Mesenchymal stem cell (in vitro differentiated cells and primary cell): Measurements from ENCODE around the gene TMEM108. TPM values are rescaled to one million over a fixed set of nuclear protein-coding genes. Genes with fewer than 3 reads are reported as not detected.
"Not testable (repeated sequence)": the region's sequence is repeated elsewhere in the genome, so short reads cannot be mapped to it uniquely, and the experiment has no call there.

Experiments used
- DNase-seq: peaks from one replicate; pipeline ENCODE4 v3.0.0-alpha.2; 2013
- H2AFZ ChIP-seq: one replicate; pipeline ENCODE4 v1.6.1; 2013; ENCODE audit warnings: low read depth, mild to moderate bottlenecking, control low read depth, inconsistent platforms, low read length, moderate library complexity
- H2AK5ac ChIP-seq: 2 replicates; pipeline ENCODE4 v1.6.1; 2013; ENCODE audit warnings: low read length, moderate library complexity, mild to moderate bottlenecking, inconsistent platforms; ENCODE audit not compliant: severe bottlenecking
- H2BK120ac ChIP-seq: one replicate; pipeline ENCODE4 v1.6.1; 2013; ENCODE audit warnings: low read depth, mild to moderate bottlenecking, inconsistent platforms, low read length, moderate library complexity
- H2BK12ac ChIP-seq, 2 experiments: one replicate each; pipeline ENCODE4 v1.6.1; 2013; ENCODE audit warnings: inconsistent platforms in 2 of 2, low read length in 2 of 2, mild to moderate bottlenecking in 2 of 2, moderate library complexity in 2 of 2, control low read depth in 1 of 2
- H2BK15ac ChIP-seq: one replicate; pipeline ENCODE4 v1.6.1; 2013; ENCODE audit warnings: mild to moderate bottlenecking, low read depth, inconsistent platforms; ENCODE audit not compliant: poor library complexity, severe bottlenecking
- H2BK5ac ChIP-seq: 2 replicates; pipeline ENCODE4 v1.6.1; 2013; ENCODE audit warnings: low read depth, mild to moderate bottlenecking, low read length, control low read depth, inconsistent platforms; ENCODE audit not compliant: poor library complexity, severe bottlenecking
- H3K14ac ChIP-seq, 2 experiments: one replicate each; pipeline ENCODE4 v1.6.1; 2013; ENCODE audit warnings: inconsistent platforms in 2 of 2, low read length in 2 of 2, control low read depth in 1 of 2, mild to moderate bottlenecking in 1 of 2, moderate library complexity in 1 of 2
- H3K18ac ChIP-seq, 2 experiments: one replicate each; pipeline ENCODE4 v1.6.1; 2013; ENCODE audit warnings: inconsistent platforms in 2 of 2, low read length in 2 of 2, control low read depth in 1 of 2, low read depth in 1 of 2, mild to moderate bottlenecking in 1 of 2
- H3K23ac ChIP-seq, 2 experiments: one replicate each; pipeline ENCODE4 v1.6.1; 2013; ENCODE audit warnings: inconsistent platforms in 2 of 2, low read length in 2 of 2, mild to moderate bottlenecking in 2 of 2, moderate library complexity in 2 of 2, control low read depth in 1 of 2
- H3K27ac ChIP-seq: 2 replicates; pipeline ENCODE4 v1.5.1; 2013; ENCODE audit warnings: mild to moderate bottlenecking, moderate library complexity, low read length, control low read depth, inconsistent platforms; ENCODE audit not compliant: poor library complexity, severe bottlenecking
- H3K27me3 ChIP-seq, 2 experiments: 2 replicates each; pipeline versions ENCODE4 v1.6.1 to v1.7.0; 2013; ENCODE audit warnings: low read length in 2 of 2, mild to moderate bottlenecking in 2 of 2, moderate library complexity in 2 of 2, control low read depth in 1 of 2, inconsistent platforms in 1 of 2; ENCODE audit not compliant: control insufficient read depth in 1 of 2, insufficient read depth in 1 of 2
- H3K36me3 ChIP-seq, 2 experiments: 2 replicates each; pipeline versions ENCODE4 v1.6.1 to v1.7.0; 2013; ENCODE audit warnings: low read length in 2 of 2, control low read depth in 1 of 2, inconsistent platforms in 1 of 2, low read depth in 1 of 2, mild to moderate bottlenecking in 1 of 2; ENCODE audit not compliant: insufficient read depth in 2 of 2, control insufficient read depth in 1 of 2
- H3K4ac ChIP-seq, 2 experiments: one replicate each; pipeline ENCODE4 v1.6.1; 2013; ENCODE audit warnings: inconsistent platforms in 2 of 2, low read length in 2 of 2, mild to moderate bottlenecking in 2 of 2, moderate library complexity in 2 of 2, control low read depth in 1 of 2, low read depth in 1 of 2
- H3K4me1 ChIP-seq: 2 replicates; pipeline ENCODE4 v1.6.1; 2013; ENCODE audit warnings: low read depth, low read length, control low read depth; ENCODE audit not compliant: control insufficient read depth, insufficient read depth
- H3K4me2 ChIP-seq: 2 replicates; pipeline ENCODE4 v1.6.1; 2013; ENCODE audit warnings: low read length, mild to moderate bottlenecking, inconsistent platforms; ENCODE audit not compliant: poor library complexity, severe bottlenecking
- H3K4me3 ChIP-seq, 2 experiments: 2 replicates each; pipeline versions ENCODE4 v1.5.1 to v1.7.0; 2013; ENCODE audit warnings: low read length in 2 of 2, mild to moderate bottlenecking in 2 of 2, control low read depth in 1 of 2, low read depth in 1 of 2; ENCODE audit not compliant: insufficient read depth in 1 of 2
- H3K79me1 ChIP-seq: replicated peaks from 2 replicates; pipeline ENCODE4 v1.6.1; 2013; ENCODE audit warnings: mild to moderate bottlenecking, control low read depth, low read length, inconsistent platforms; ENCODE audit not compliant: poor library complexity, severe bottlenecking
- H3K9ac ChIP-seq: 2 replicates; pipeline ENCODE4 v1.7.0; 2013; ENCODE audit warnings: mild to moderate bottlenecking, low read length, moderate library complexity
- H3K9me3 ChIP-seq: 2 replicates; pipeline ENCODE4 v1.7.0; 2013; ENCODE audit warnings: mild to moderate bottlenecking, low read length; ENCODE audit not compliant: control insufficient read depth
- H4K8ac ChIP-seq: one replicate; pipeline ENCODE4 v1.6.1; 2013; ENCODE audit warnings: inconsistent platforms, mild to moderate bottlenecking, low read length, moderate library complexity
- H4K91ac ChIP-seq: one replicate; pipeline ENCODE4 v1.6.1; 2013; ENCODE audit warnings: mild to moderate bottlenecking, low read length, inconsistent platforms
- WGBS: methylation state at CpG from one replicate; pipeline ENCODE4 v1.1.7; 2013; ENCODE audit warnings: mixed read lengths; 5-methylcytosine and 5-hydroxymethylcytosine counted together
- polyA plus RNA-seq, 2 experiments: library from polyadenylated mRNA; stranded (reverse); fragments of 200-250 nt; gene quantifications; one replicate each; pipeline ENCODE4 v1.2.3, GENCODE V29; 2013

TMEM108 gene
- 0.15 TPM for polyA plus RNA-seq (2013, experiment 1 of 2)
- 0.07 TPM for polyA plus RNA-seq (2013, experiment 2 of 2)

DNA sequence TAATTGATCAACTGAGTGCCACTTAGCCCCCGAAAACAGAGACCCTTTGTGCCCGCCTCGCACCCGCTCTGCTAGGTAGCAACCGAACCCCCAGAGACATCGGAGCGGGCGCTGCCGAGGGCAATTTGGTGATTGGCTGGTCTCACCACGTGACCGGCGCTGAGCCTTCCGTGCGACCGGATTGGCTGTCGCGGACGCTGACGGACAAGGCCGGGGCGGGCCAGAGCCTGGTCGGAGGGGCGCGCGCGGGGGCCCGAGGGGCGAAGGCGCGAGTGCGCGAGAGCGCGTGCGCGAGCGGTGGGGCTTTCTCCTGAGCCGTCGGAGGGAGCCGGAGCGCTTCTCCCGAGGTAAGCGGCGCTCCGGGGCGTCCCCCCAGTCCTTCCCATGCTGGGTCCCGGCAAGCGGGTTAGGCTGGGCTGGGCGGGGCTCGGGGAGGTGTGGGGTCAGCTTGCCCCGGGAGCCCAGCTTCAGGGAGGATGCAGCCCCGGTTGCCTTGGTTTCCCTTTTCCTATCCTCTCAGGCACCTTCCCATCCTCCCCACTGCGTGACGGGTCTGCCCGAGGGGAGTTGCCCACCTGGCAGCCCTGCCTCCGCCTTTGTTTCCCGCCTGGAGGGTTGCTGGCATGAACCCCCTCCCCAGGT is at the start of gene TMEM108:
TSS of gene TMEM108 (plus strand) at position 303 of the 642 bp plus-strand sequence.
- Histone ChIP-seq H2BK12ac (no peak within 1 kb of the TSS), H2BK15ac (no peak within 1 kb of the TSS), H3K4me3 (peak within 1 kb of the TSS; percentile 72 to 77), H3K23ac (peak within 1 kb of the TSS in 1 of 2 experiments; percentile 53), H4K91ac (no peak within 1 kb of the TSS), H3K4me2 (peak within 1 kb of the TSS; percentile 100), H3K9ac (peak within 1 kb of the TSS; percentile 7), H2AK5ac (no peak within 1 kb of the TSS), H2BK120ac (no peak within 1 kb of the TSS), H3K9me3 (no peaks in the 10 kb centered on the region), H3K14ac (peak within 1 kb of the TSS in 1 of 2 experiments; percentile 80), H3K27me3 (peaks cover 24 to 70% of the 10 kb centered on the region in 2 experiments), H3K4ac (no peak within 1 kb of the TSS), H3K27ac (no peak within 1 kb of the TSS), H3K4me1 (peaks cover 10% of the 10 kb centered on the region), H3K18ac (no peak within 1 kb of the TSS), H4K8ac (no peak within 1 kb of the TSS), H2BK5ac (no peak within 1 kb of the TSS), H3K79me1 (no peaks in the 10 kb centered on the region), H3K36me3 (no peaks in the 10 kb centered on the region), H2AFZ (peak within 1 kb of the TSS; percentile 74)
- DNase-seq: peak; percentile 34
- 2% methylated on average over 28 of the region's 57 CpGs for WGBS

DNA sequence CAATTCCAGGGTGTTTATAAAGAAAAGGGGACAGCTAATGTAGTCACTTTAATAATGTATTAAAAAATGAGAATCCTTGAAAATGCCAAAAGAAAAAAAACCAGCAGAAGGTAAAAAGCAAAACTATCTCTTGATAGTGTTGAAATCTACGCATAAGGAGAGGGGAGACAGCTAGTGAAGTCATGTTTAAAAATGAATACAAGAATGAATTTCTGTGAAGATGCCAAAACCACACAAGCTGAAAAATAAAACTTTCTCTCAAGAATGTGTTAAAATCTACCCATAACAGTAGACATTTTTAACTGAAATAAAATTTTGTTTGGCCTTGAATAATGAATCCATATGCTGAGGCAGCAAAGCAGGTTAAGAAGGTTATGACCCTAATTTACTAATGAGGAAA is 42.2 kb upstream of the TMEM108 start:
- Histone ChIP-seq H3K9ac (no peak overlapping the region), H3K27me3 (no peaks in the 10 kb centered on the region), H3K14ac (no peak overlapping the region), H3K4me2 (no peak overlapping the region), H3K27ac (no peak overlapping the region), H3K18ac (no peak overlapping the region), H3K4me3 (no peak overlapping the region), H4K8ac (no peak overlapping the region), H3K9me3 (no peaks in the 10 kb centered on the region), H2BK120ac (no peak overlapping the region), H3K4ac (no peak overlapping the region), H3K79me1 (no peaks in the 10 kb centered on the region), H2AFZ (no peak overlapping the region), H2BK15ac (no peak overlapping the region), H3K4me1 (no peaks in the 10 kb centered on the region), H2AK5ac (no peak overlapping the region), H2BK12ac (no peak overlapping the region), H3K36me3 (no peaks in the 10 kb centered on the region), H2BK5ac (no peak overlapping the region), H3K23ac (no peak overlapping the region), H4K91ac (no peak overlapping the region)
- no CpG with 5 or more reads among the region's 1 CpG for WGBS
- no peak for DNase-seq

DNA sequence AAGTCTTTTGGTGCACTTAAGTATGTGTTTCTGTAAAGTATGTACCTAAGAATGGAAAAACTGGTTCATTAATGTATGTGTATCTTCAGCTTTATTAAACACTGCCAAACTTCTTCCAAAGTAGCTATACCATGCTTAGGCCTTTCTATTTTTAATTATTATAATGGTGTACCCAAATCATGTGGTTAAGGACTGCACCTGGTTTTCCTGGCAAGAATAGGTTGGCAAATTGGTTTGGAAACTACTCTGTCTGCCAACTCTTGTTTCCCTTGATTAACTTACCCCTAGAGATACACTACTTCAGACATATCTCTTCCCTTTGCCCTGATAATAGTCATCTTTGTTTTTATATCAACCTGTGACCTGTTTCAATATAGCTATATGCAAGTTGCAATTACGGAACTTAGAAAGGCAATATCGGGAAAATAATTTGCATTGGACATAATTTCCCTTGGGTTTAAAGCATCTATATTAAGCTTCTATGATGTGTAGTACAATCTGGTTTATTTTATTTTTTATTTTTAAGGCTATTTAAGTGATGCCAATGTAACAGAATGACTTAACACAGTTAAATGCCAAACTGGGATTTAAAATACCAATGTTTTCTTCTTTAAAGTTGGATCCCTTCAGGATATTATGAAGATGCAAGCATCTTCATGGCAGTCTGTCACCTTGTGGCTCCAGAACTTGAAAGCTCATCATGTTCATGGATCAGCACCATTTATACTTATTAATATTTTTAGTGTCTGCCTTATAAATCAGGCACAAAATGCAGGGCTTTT is 40.6 kb upstream of the TMEM108 start:
- Histone ChIP-seq H3K9me3 (no peaks in the 10 kb centered on the region), H2BK15ac (no peak overlapping the region), H3K27me3 (no peaks in the 10 kb centered on the region), H3K4me1 (no peaks in the 10 kb centered on the region), H4K91ac (no peak overlapping the region), H3K9ac (no peak overlapping the region), H2AFZ (no peak overlapping the region), H4K8ac (no peak overlapping the region), H3K4me2 (no peak overlapping the region), H3K27ac (no peak overlapping the region), H2BK120ac (no peak overlapping the region), H3K14ac (no peak overlapping the region), H3K36me3 (no peaks in the 10 kb centered on the region), H3K18ac (no peak overlapping the region), H2BK12ac (no peak overlapping the region), H2BK5ac (no peak overlapping the region), H3K79me1 (no peaks in the 10 kb centered on the region), H3K4ac (no peak overlapping the region), H3K4me3 (no peak overlapping the region), H3K23ac (no peak overlapping the region), H2AK5ac (no peak overlapping the region)
- no peak for DNase-seq
- WGBS: 93% methylated on average over 2 of the region's 2 CpGs

DNA sequence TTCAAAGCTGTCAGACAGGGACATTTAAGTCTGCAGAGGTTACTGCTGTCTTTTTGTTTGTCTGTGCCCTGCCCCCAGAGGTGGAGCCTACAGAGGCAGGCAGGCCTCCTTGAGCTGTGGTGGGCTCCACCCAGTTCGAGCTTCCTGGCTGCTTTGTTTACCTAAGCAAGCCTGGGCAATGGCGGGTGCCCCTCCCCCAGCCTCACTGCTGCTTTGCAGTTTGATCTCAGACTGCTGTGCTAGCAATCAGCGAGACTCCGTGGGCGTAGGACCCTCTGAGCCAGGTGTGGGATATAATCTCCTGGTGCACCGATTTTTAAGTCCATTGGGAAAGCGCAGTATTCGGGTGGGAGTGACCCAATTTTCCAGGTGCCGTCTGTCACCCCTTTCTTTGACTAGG is 33.2 kb upstream of the TMEM108 start:
- H4K8ac ChIP-seq, H3K23ac ChIP-seq, H3K18ac ChIP-seq, H2BK15ac ChIP-seq, H3K27me3 ChIP-seq, H4K91ac ChIP-seq, H2BK5ac ChIP-seq, H2BK120ac ChIP-seq, DNase-seq, H3K27ac ChIP-seq, H2BK12ac ChIP-seq, H3K4me1 ChIP-seq, H3K9me3 ChIP-seq, H3K4me2 ChIP-seq, H3K4ac ChIP-seq, H3K14ac ChIP-seq, H3K36me3 ChIP-seq, H3K4me3 ChIP-seq, H3K79me1 ChIP-seq, H3K9ac ChIP-seq, H2AFZ ChIP-seq, H2AK5ac ChIP-seq: not testable (repeated sequence)
- 83% methylated on average over 8 of the region's 9 CpGs for WGBS
